Transverse colon (tissue), 4 donors: ENCODE results near the gene HIF3A. TPM values are rescaled to one million over a fixed set of nuclear protein-coding genes. Genes with fewer than 3 reads are reported as not detected.

Experiments
- DNase-seq: peaks from one replicate; pipeline ENCODE4 v3.0.0-alpha.2; 2019
- H3K27ac ChIP-seq, 4 donors: fragments of 200-600 bp; sonication (generic); 2 replicates each; pipeline ENCODE4 v1.5.1; 2016 to 2018; ENCODE audit warnings: inconsistent platforms in 4 of 4
- H3K27me3 ChIP-seq: fragments of 200-600 bp; sonication (generic); 2 replicates; pipeline ENCODE4 v1.5.1; 2017; ENCODE audit warnings: inconsistent platforms
- H3K36me3 ChIP-seq, 4 donors: fragments of 200-600 bp; sonication (generic); 2 replicates each; pipeline ENCODE4 v1.5.1; 2017 to 2019; ENCODE audit warnings: inconsistent platforms in 4 of 4
- H3K4me1 ChIP-seq, 4 donors: fragments of 200-600 bp; sonication (generic); 2 replicates each; pipeline ENCODE4 v1.5.1; 2017 to 2020; ENCODE audit warnings: inconsistent platforms in 4 of 4
- H3K4me3 ChIP-seq, 4 donors: fragments of 200-600 bp; sonication (generic); 1 replicate in 1 of 4; 2 replicates in 3 of 4; pipeline versions ENCODE4 v1.5.1 to v1.6.1; 2017 to 2019; ENCODE audit warnings: inconsistent platforms in 4 of 4
- H3K9me3 ChIP-seq, 2 donors: fragments of 200-600 bp; sonication (generic); 2 replicates each; pipeline ENCODE4 v1.5.1; 2017 to 2019; ENCODE audit warnings: inconsistent platforms in 2 of 2
- CTCF ChIP-seq, 5 experiments: fragments of 200-600 bp in 3 of 5; fragments of 450-650 bp in 2 of 5; sonication (generic) in 3 of 5; IDR thresholded peaks; 1 replicate in 2 of 5; 2 replicates in 3 of 5; pipeline ENCODE4 v1.5.1; 2016 to 2017; ENCODE audit warnings: antibody characterized with exemption in 5 of 5, inconsistent platforms in 3 of 5, mild to moderate bottlenecking in 2 of 5, moderate library complexity in 1 of 5
- EP300 ChIP-seq: sonication (generic); formaldehyde crosslinking; IDR thresholded peaks from one replicate; pipeline ENCODE4 v1.6.1; 2017; ENCODE audit warnings: antibody characterized with exemption, low read depth
- POLR2A ChIP-seq: fragments of 450-650 bp; IDR thresholded peaks from one replicate; pipeline ENCODE4 v1.6.1; 2016; ENCODE audit warnings: antibody characterized with exemption, mild to moderate bottlenecking, moderate library complexity
- POLR2AphosphoS5 ChIP-seq, 3 donors: sonication (generic); formaldehyde crosslinking; IDR thresholded peaks; one replicate each; pipeline ENCODE4 v1.6.1; 2016; ENCODE audit warnings: antibody characterized with exemption in 3 of 3
- WGBS, 2 donors: methylation state at CpG; one replicate each; pipeline ENCODE4 v1.1.5; 2018; ENCODE audit warnings: low coverage in 1 of 2; 5-methylcytosine and 5-hydroxymethylcytosine counted together
- in situ Hi-C, 4 donors: fragments of 200-750 bp; cut with MboI; loops; one replicate each; pipeline versions ENCODE4 v1.15.0 to v1.15.1; 2017; ENCODE audit warnings: low sequenced_read_pairs in 3 of 4, low pct_ligation_motif_present in 1 of 4, low pct_unique_long_range_greater_than_20kb in 1 of 4
- intact Hi-C: fragments of 100-400 bp; cut with DNase I; formaldehyde crosslinking; loops from one replicate; pipeline ENCODE4 v1.15.1; 2023; ENCODE audit warnings: low total_unique reads
- total RNA-seq, 4 donors: library from RNA; depleted of rRNA; stranded (reverse); fragments of >200 nt; gene quantifications; one replicate each; pipeline ENCODE4 v1.1.0, GENCODE V29; 2016

The HIF3A gene
- total RNA-seq, 4 donors from 2014 or later: 37.7 to 227 (median 97.5) TPM

GRCh38 chr19:46295401-46296201 lies 1.2 kb upstream of the HIF3A start:
- Histone ChIP-seq H3K4me3 (no peak overlapping the region), H3K4me1 (peaks cover 35 to 44% (median 43%) of the 10 kb centered on the region in 4 donors), H3K27me3 (no peaks in the 10 kb centered on the region), H3K27ac (peak overlapping the region in 2 of 4 donors; percentile 92 to 95), H3K9me3 (no peaks in the 10 kb centered on the region), H3K36me3 (no peaks in the 10 kb centered on the region)
- in situ Hi-C loops: loop anchor here in 1 of 4 donors (25.0 kb wide), 1 partner anchor 192 kb away; the partner anchor contains the start of gene PNMA8B
- WGBS, 2 donors: 75 to 78% methylated on average over 5 of the region's 5 CpGs
- intact Hi-C loops: no loop called here
- TF ChIP-seq POLR2A: no peak
- TF ChIP-seq EP300: no peak
- TF ChIP-seq POLR2AphosphoS5 (IDR thresholded peaks at IDR 0.05): no peak
- TF ChIP-seq CTCF (IDR thresholded peaks at IDR 0.05): no peak
- DNase-seq: no peak

GRCh38 chr19:46296202-46296480 lies 701 bp upstream of the HIF3A start:
- no peak for DNase-seq
- 48 to 60% methylated on average over 1 to 3 of the region's 3 CpGs for WGBS, 2 donors
- in situ Hi-C loops (loop anchor here in 1 of 4 donors (25.0 kb wide), 1 partner anchor 191 kb away; the partner anchor contains the start of gene PNMA8B), intact Hi-C loops (no loop called here)
- Histone ChIP-seq H3K4me1 (peaks cover 35 to 50% (median 48%) of the 10 kb centered on the region in 4 donors), H3K27ac (peak overlapping the region; percentile 88 to 95 (median 93)), H3K36me3 (no peaks in the 10 kb centered on the region), H3K9me3 (no peaks in the 10 kb centered on the region), H3K27me3 (no peaks in the 10 kb centered on the region), H3K4me3 (no peak overlapping the region)
- TF ChIP-seq EP300: no peak
- no peak for TF ChIP-seq POLR2AphosphoS5 (IDR thresholded peaks at IDR 0.05)
- TF ChIP-seq CTCF (IDR thresholded peaks at IDR 0.05): no peak
- TF ChIP-seq POLR2A: no peak

- DNase-seq: peak; percentile 69
- no peaks in the 10 kb centered on the region for H3K27me3 ChIP-seq
- intact Hi-C loops: no loop called here
- H3K9me3 ChIP-seq: no peaks in the 10 kb centered on the region
- H3K36me3 ChIP-seq: no peaks in the 10 kb centered on the region
- 32% methylated on average over 15 of the region's 19 CpGs; no CpG with 5 or more reads in 1 of the 2 donors for WGBS, 2 donors
- peak overlapping the region; percentile 30 to 51 (median 35) for H3K4me3 ChIP-seq
- peaks cover 39 to 65% (median 61%) of the 10 kb centered on the region in 4 donors for H3K4me1 ChIP-seq
- TF ChIP-seq POLR2A (no peak), CTCF (IDR thresholded peaks at IDR 0.05) (peak in 3 of 5 experiments; percentile 10 to 19 (median 15)), EP300 (no peak), POLR2AphosphoS5 (IDR thresholded peaks at IDR 0.05) (peak in 2 of 3 donors; percentile 46 to 57)
- in situ Hi-C loops: loop anchor here in 1 of 4 donors (25.0 kb wide), 1 partner anchor 189 kb away; the partner anchor contains the start of gene PNMA8B
- H3K27ac ChIP-seq: peak overlapping the region; percentile 88 to 95 (median 93)
Measured at GRCh38 chr19:46297700-46298478, 1.0 kb downstream of the HIF3A start.

GRCh38 chr19:46298479-46299003 lies 1.7 kb downstream of the HIF3A start:
- H3K27me3 ChIP-seq: no peaks in the 10 kb centered on the region
- DNase-seq: no peak
- H3K27ac ChIP-seq: peak overlapping the region; percentile 88 to 95 (median 93)
- H3K9me3 ChIP-seq: no peaks in the 10 kb centered on the region
- in situ Hi-C loops (loop anchor here in 1 of 4 donors (25.0 kb wide), 1 partner anchor 189 kb away; the partner anchor contains the start of gene PNMA8B), intact Hi-C loops (no loop called here)
- peak overlapping the region; percentile 30 to 51 (median 35) for H3K4me3 ChIP-seq
- H3K36me3 ChIP-seq: no peaks in the 10 kb centered on the region
- TF ChIP-seq EP300 (no peak), POLR2AphosphoS5 (IDR thresholded peaks at IDR 0.05) (no peak), POLR2A (no peak), CTCF (IDR thresholded peaks at IDR 0.05) (no peak)
- H3K4me1 ChIP-seq: peaks cover 46 to 71% (median 67%) of the 10 kb centered on the region in 4 donors
- 19% methylated on average over 7 of the region's 7 CpGs; no CpG with 5 or more reads in 1 of the 2 donors for WGBS, 2 donors
